B cell (primary cell): Measurements from ENCODE around the gene ATP8A2. TPM values are rescaled to one million over a fixed set of nuclear protein-coding genes. Genes with fewer than 3 reads are reported as not detected.

Experiments
- ATAC-seq: fragments of 200-7000 bp; cut with Tn5 transposase; one replicate; pipeline ENCODE4 v1.10.0; 2021; ENCODE audit warnings: low read depth, mild to moderate bottlenecking, moderate number of reproducible peaks, moderate library complexity
- CTCF ChIA-PET: fragments of 350-600 bp; sonication (Branson Sonifier 250); formaldehyde crosslinking; loops from one replicate; lab custom pipeline; 2021; ENCODE audit warnings: antibody characterized with exemption, inconsistent platforms; lab: Charles Lee
- POLR2A ChIA-PET: fragments of 350-600 bp; sonication (Branson Sonifier 250); formaldehyde crosslinking; loops from one replicate; lab custom pipeline; 2021; ENCODE audit warnings: antibody characterized with exemption; lab: Charles Lee
- DNase-seq: peaks from one replicate; pipeline ENCODE4 v3.0.0; 2013
- H2AFZ ChIP-seq: 2 replicates; pipeline ENCODE4 v1.6.1; 2012; ENCODE audit warnings: mild to moderate bottlenecking, low read depth, low read length; ENCODE audit not compliant: insufficient read depth, poor library complexity, severe bottlenecking
- H3K27ac ChIP-seq, 2 donors: 1 replicate in 1 of 2; 2 replicates in 1 of 2; pipeline ENCODE4 v1.5.1; 2012 to 2013; ENCODE audit warnings: low read length in 2 of 2, mild to moderate bottlenecking in 2 of 2, moderate library complexity in 1 of 2
- H3K27me3 ChIP-seq, 4 experiments: fragments of 200-600 bp in 1 of 4; sonication (generic) in 1 of 4; replicated peaks in 1 of 4; 1 replicate in 2 of 4; 2 replicates in 2 of 4; pipeline versions ENCODE4 v1.6.1 to v1.7.0; 2013 to 2016; ENCODE audit warnings: low read length in 3 of 4, mild to moderate bottlenecking in 2 of 4, mixed read lengths in 1 of 4, moderate library complexity in 1 of 4; ENCODE audit not compliant: insufficient read depth in 4 of 4, control insufficient read depth in 3 of 4; ENCODE audit errors: control extremely low read depth in 1 of 4
- H3K36me3 ChIP-seq, 2 experiments: replicated peaks in 1 of 2; 1 replicate in 1 of 2; 2 replicates in 1 of 2; pipeline versions ENCODE4 v1.6.1 to v1.7.1; 2013; ENCODE audit warnings: low read length in 1 of 2; ENCODE audit not compliant: insufficient read depth in 2 of 2, control insufficient read depth in 1 of 2; ENCODE audit errors: control extremely low read depth in 1 of 2, extremely low read depth in 1 of 2
- H3K4me1 ChIP-seq, 2 donors: fragments of 200-600 bp in 1 of 2; sonication (generic) in 1 of 2; 1 replicate in 1 of 2; 2 replicates in 1 of 2; pipeline versions ENCODE4 v1.5.1 to v1.6.1; 2013 to 2017; ENCODE audit warnings: low read length in 2 of 2; ENCODE audit not compliant: control insufficient read depth in 2 of 2, insufficient read depth in 2 of 2
- H3K4me2 ChIP-seq: replicated peaks from 2 replicates; pipeline ENCODE3; 2012; ENCODE audit warnings: mild to moderate bottlenecking, low read depth, low read length; ENCODE audit not compliant: poor library complexity, severe bottlenecking
- H3K4me3 ChIP-seq, 5 experiments: fragments of 200-600 bp in 1 of 5; sonication (generic) in 1 of 5; 1 replicate in 3 of 5; 2 replicates in 2 of 5; pipeline versions ENCODE4 v1.5.1 to v1.7.0; 2011 to 2016; ENCODE audit warnings: low read length in 4 of 5, mild to moderate bottlenecking in 4 of 5, low read depth in 2 of 5, control low read depth in 1 of 5, moderate library complexity in 1 of 5; ENCODE audit not compliant: insufficient read depth in 1 of 5; ENCODE audit errors: control extremely low read depth in 1 of 5, extremely low read depth in 1 of 5
- H3K79me2 ChIP-seq: fragments of 200-600 bp; sonication (generic); one replicate; pipeline ENCODE4 v1.6.0; 2016; ENCODE audit warnings: low read length; ENCODE audit not compliant: control insufficient read depth, insufficient read depth
- H3K9ac ChIP-seq: fragments of 200-600 bp; sonication (generic); 2 replicates; pipeline ENCODE4 v1.6.1; 2017; ENCODE audit warnings: mild to moderate bottlenecking, low read length, moderate library complexity
- H3K9me3 ChIP-seq, 3 donors: one replicate each; pipeline versions ENCODE4 v1.6.1 to v1.7.1; 2013; ENCODE audit warnings: low read length in 2 of 3; ENCODE audit not compliant: control insufficient read depth in 2 of 3, insufficient read depth in 1 of 3; ENCODE audit errors: control extremely low read depth in 1 of 3
- H4K20me1 ChIP-seq: 2 replicates; pipeline ENCODE4 v1.6.0; 2012; ENCODE audit warnings: mild to moderate bottlenecking, low read length; ENCODE audit not compliant: insufficient read depth, control insufficient read depth, poor library complexity, severe bottlenecking
- H3K27ac Mint-ChIP-seq: one replicate; pipeline ENCODE4 v1.8.0; 2021; ENCODE audit warnings: mixed read lengths
- H3K27me3 Mint-ChIP-seq: one replicate; pipeline ENCODE4 v1.8.0; 2021; ENCODE audit warnings: mixed read lengths
- H3K4me1 Mint-ChIP-seq: one replicate; pipeline ENCODE4 v1.8.0; 2021; ENCODE audit warnings: mixed read lengths
- H3K4me3 Mint-ChIP-seq: one replicate; pipeline ENCODE4 v1.8.0; 2021; ENCODE audit warnings: mixed read lengths
- H3K9me3 Mint-ChIP-seq: one replicate; pipeline ENCODE4 v1.8.0; 2022; ENCODE audit warnings: mixed read lengths; ENCODE audit not compliant: insufficient read depth
- EZH2 ChIP-seq: IDR thresholded peaks from 2 replicates; pipeline ENCODE4 v1.6.1; 2012; ENCODE audit warnings: borderline replicate concordance, low read depth, mild to moderate bottlenecking, moderate library complexity, low read length; ENCODE audit not compliant: insufficient read depth, poor library complexity, severe bottlenecking
- WGBS: methylation state at CpG from one replicate; pipeline ENCODE4 v1.1.5; 2013; ENCODE audit warnings: missing lambda C conversion rate; ENCODE audit not compliant: insufficient coverage; 5-methylcytosine and 5-hydroxymethylcytosine counted together
- intact Hi-C: fragments of 100-400 bp; cut with micrococcal nuclease; formaldehyde crosslinking; loops from one replicate; pipeline ENCODE4 v1.10.0; 2022
- polyA plus RNA-seq: library from polyadenylated mRNA; depleted of rRNA; stranded (reverse); fragments of >200 nt; gene quantifications from 2 replicates; pipeline ENCODE4 v1.2.3, GENCODE V29; 2012
- total RNA-seq, 2 donors: library from RNA; stranded (reverse); fragments of 120-200 nt in 1 of 2; gene quantifications; 1 replicate in 1 of 2; 2 replicates in 1 of 2; pipeline versions ENCODE4 v1.2.3 to v1.2.4, GENCODE V29; 2013 to 2022
- TF ChIP-seq, protein P1 (sequence below): fragments of 200-600 bp; IDR thresholded peaks from one replicate; pipeline ENCODE4 v1.8.0; 2022; ENCODE audit warnings: antibody characterized with exemption, mild to moderate bottlenecking

Gene ATP8A2
- total and polyA plus RNA-seq, 2 donors (not counting 1 experiment from before 2014, with no cell fraction given): not detected

- Histone ChIP-seq H3K27me3 (no peaks in the 10 kb centered on the region), H3K79me2 (no peaks in the 10 kb centered on the region), H3K36me3 (no peaks in the 10 kb centered on the region), H3K4me3 (no peak overlapping the region), H4K20me1 (no peaks in the 10 kb centered on the region), H3K4me1 (no peaks in the 10 kb centered on the region), H2AFZ (no peak overlapping the region), H3K4me2 (no peak overlapping the region), H3K9me3 (no peaks in the 10 kb centered on the region), H3K9ac (no peak overlapping the region), H3K27ac (no peak overlapping the region)
- ATAC-seq (no peak), DNase-seq (no peak)
- WGBS: 96% methylated on average over 3 of the region's 8 CpGs
- Mint-ChIP-seq H3K27me3 (peaks cover 12% of the 10 kb centered on the region), H3K9me3 (peaks cover 2% of the 10 kb centered on the region), H3K4me1 (no peaks in the 10 kb centered on the region), H3K27ac (no peak overlapping the region), H3K4me3 (no peak overlapping the region)
- ChIA-PET CTCF (no interaction called here), POLR2A (no interaction called here)
- TF ChIP-seq, protein P1, sequence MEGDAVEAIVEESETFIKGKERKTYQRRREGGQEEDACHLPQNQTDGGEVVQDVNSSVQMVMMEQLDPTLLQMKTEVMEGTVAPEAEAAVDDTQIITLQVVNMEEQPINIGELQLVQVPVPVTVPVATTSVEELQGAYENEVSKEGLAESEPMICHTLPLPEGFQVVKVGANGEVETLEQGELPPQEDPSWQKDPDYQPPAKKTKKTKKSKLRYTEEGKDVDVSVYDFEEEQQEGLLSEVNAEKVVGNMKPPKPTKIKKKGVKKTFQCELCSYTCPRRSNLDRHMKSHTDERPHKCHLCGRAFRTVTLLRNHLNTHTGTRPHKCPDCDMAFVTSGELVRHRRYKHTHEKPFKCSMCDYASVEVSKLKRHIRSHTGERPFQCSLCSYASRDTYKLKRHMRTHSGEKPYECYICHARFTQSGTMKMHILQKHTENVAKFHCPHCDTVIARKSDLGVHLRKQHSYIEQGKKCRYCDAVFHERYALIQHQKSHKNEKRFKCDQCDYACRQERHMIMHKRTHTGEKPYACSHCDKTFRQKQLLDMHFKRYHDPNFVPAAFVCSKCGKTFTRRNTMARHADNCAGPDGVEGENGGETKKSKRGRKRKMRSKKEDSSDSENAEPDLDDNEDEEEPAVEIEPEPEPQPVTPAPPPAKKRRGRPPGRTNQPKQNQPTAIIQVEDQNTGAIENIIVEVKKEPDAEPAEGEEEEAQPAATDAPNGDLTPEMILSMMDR: no peak
- TF ChIP-seq EZH2: no peak
- intact Hi-C loops: no loop called here
Observed at GRCh38 chr13:26038931-26039475, 667.2 kb downstream of the ATP8A2 start.

GRCh38 chr13:26041444-26041843, 669.7 kb downstream of the ATP8A2 start:
- no peak overlapping the region for H3K27ac Mint-ChIP-seq

More at GRCh38 chr13:26041444-26041843, 669.7 kb downstream of the ATP8A2 start:
- ATAC-seq (no peak), DNase-seq (no peak)
- Mint-ChIP-seq H3K27me3 (peaks cover 6% of the 10 kb centered on the region), H3K9me3 (peaks cover 1% of the 10 kb centered on the region), H3K4me3 (no peak overlapping the region), H3K4me1 (no peaks in the 10 kb centered on the region)
- ChIA-PET CTCF (no interaction called here), POLR2A (no interaction called here)
- H4K20me1 ChIP-seq: no peaks in the 10 kb centered on the region
- TF ChIP-seq, protein P1: no peak
- TF ChIP-seq EZH2: no peak
- no peak overlapping the region for H3K27ac ChIP-seq
- H3K4me3 ChIP-seq: no peak overlapping the region
- no peak overlapping the region for H2AFZ ChIP-seq
- intact Hi-C loops: no loop called here
- H3K27me3 ChIP-seq: peaks cover 0 to 1% (median 0%) of the 10 kb centered on the region in 4 experiments
- H3K79me2 ChIP-seq: no peaks in the 10 kb centered on the region
- H3K4me2 ChIP-seq: no peak overlapping the region
- no peaks in the 10 kb centered on the region for H3K36me3 ChIP-seq
- H3K4me1 ChIP-seq: no peaks in the 10 kb centered on the region
- WGBS: 34% methylated on average over 2 of the region's 3 CpGs
- H3K9ac ChIP-seq: no peak overlapping the region
- H3K9me3 ChIP-seq: peaks cover 0 to 1% (median 0%) of the 10 kb centered on the region in 3 donors
